ENCODE data around the gene SELENOM. TPM values are rescaled to one million over a fixed set of nuclear protein-coding genes. Genes with fewer than 3 reads are reported as not detected.

The SELENOM gene
- total and polyA plus RNA-seq, 7 donors: 23.6 to 68.2 (median 48.0) TPM

GRCh38 chr22:31106731-31107177 lies 614 bp downstream of the SELENOM start:
- Histone ChIP-seq H3K4me3 (peak overlapping the region; percentile 76), H3K27me3 (ENCODE audit: insufficient read depth in 3 of 3, low read length in 2 of 3) (no peaks in the 10 kb centered on the region), H3K9me3 (no peaks in the 10 kb centered on the region), H3K27ac (peak overlapping the region; percentile 89), H3K4me1 (peaks cover 23% of the 10 kb centered on the region), H3K36me3 (ENCODE audit: insufficient read depth in 1 of 2, low read depth in 1 of 2) (peaks cover 0 to 21% of the 10 kb centered on the region in 2 donors)
- DNase-seq (no peak), ATAC-seq (peak; percentile 2 to 15 (median 8))
- TF ChIP-seq CTCF (IDR thresholded peaks at IDR 0.05): no peak
- WGBS, 3 donors: 37 to 53% (median 44%) methylated on average over 14 of the region's 14 CpGs
- intact Hi-C loops (cut with DNase I): loop anchor here (5.0 to 10.0 kb wide), 3 partner anchors 41 to 168 kb away; no protein-coding TSS in a partner anchor

GRCh38 chr22:31106001-31106571 lies 1.3 kb downstream of the SELENOM start:
- no peak for DNase-seq
- intact Hi-C loops (cut with DNase I): loop anchor here (5.0 to 10.0 kb wide), 3 partner anchors 41 to 169 kb away; no protein-coding TSS in a partner anchor
- peaks cover 29% of the 10 kb centered on the region for H3K4me1 ChIP-seq
- no peak for TF ChIP-seq CTCF (IDR thresholded peaks at IDR 0.05)
- ATAC-seq: no peak
- peak overlapping the region; percentile 89 for H3K27ac ChIP-seq
- 40 to 57% (median 43%) methylated on average over 4 of the region's 4 CpGs for WGBS, 3 donors
- no peaks in the 10 kb centered on the region for H3K27me3 ChIP-seq (ENCODE audit: insufficient read depth in 3 of 3, low read length in 2 of 3)
- H3K36me3 ChIP-seq (ENCODE audit: insufficient read depth in 1 of 2, low read depth in 1 of 2): peaks cover 0 to 27% of the 10 kb centered on the region in 2 donors
- H3K4me3 ChIP-seq: peak overlapping the region; percentile 76
- H3K9me3 ChIP-seq: no peaks in the 10 kb centered on the region

GRCh38 chr22:31105282-31105929 lies 2.0 kb downstream of the SELENOM start:
- WGBS, 3 donors: 67 to 79% (median 69%) methylated on average over 11 of the region's 11 CpGs
- no peaks in the 10 kb centered on the region for H3K9me3 ChIP-seq
- DNase-seq (no peak), ATAC-seq (no peak)
- peaks cover 0 to 34% of the 10 kb centered on the region in 2 donors for H3K36me3 ChIP-seq (ENCODE audit: insufficient read depth in 1 of 2, low read depth in 1 of 2)
- H3K4me1 ChIP-seq: peaks cover 32% of the 10 kb centered on the region
- H3K27ac ChIP-seq: peak overlapping the region; percentile 89
- intact Hi-C loops (cut with DNase I): loop anchor here (5.0 to 10.0 kb wide), 3 partner anchors 42 to 169 kb away; no protein-coding TSS in a partner anchor
- no peak overlapping the region for H3K4me3 ChIP-seq
- no peaks in the 10 kb centered on the region for H3K27me3 ChIP-seq (ENCODE audit: insufficient read depth in 3 of 3, low read length in 2 of 3)
- TF ChIP-seq CTCF (IDR thresholded peaks at IDR 0.05): no peak

GRCh38 chr22:31104869-31105268 lies 2.5 kb downstream of the SELENOM start:
- peaks cover 0 to 39% of the 10 kb centered on the region in 2 donors for H3K36me3 ChIP-seq (ENCODE audit: insufficient read depth in 1 of 2, low read depth in 1 of 2)
- peaks cover 32% of the 10 kb centered on the region for H3K4me1 ChIP-seq
- H3K9me3 ChIP-seq: no peaks in the 10 kb centered on the region
- intact Hi-C loops (cut with DNase I): loop anchor here (5.0 to 10.0 kb wide), 3 partner anchors 42 to 170 kb away; no protein-coding TSS in a partner anchor
- no peak overlapping the region for H3K4me3 ChIP-seq
- peak; percentile 7 for TF ChIP-seq CTCF (IDR thresholded peaks at IDR 0.05)
- DNase-seq: no peak
- WGBS, 3 donors: 56 to 62% (median 59%) methylated on average over 35 of the region's 35 CpGs
- no peaks in the 10 kb centered on the region for H3K27me3 ChIP-seq (ENCODE audit: insufficient read depth in 3 of 3, low read length in 2 of 3)
- H3K27ac ChIP-seq: peak overlapping the region; percentile 89
- ATAC-seq: no peak

All from psoas muscle (tissue), 8 donors.